Smooth muscle cell (in vitro differentiated cells): Measurements from ENCODE around the gene MSMB. TPM values are rescaled to one million over a fixed set of nuclear protein-coding genes. Genes with fewer than 3 reads are reported as not detected.

Source experiments
- DNase-seq: peaks from one replicate; lab custom pipeline; 2025; ENCODE audit not compliant: unreplicated experiment; lab: John Stamatoyannopoulos, UW
- H2AFZ ChIP-seq: fragments of 200-600 bp; sonication (generic); 2 replicates; pipeline ENCODE4 v1.6.0; 2016; ENCODE audit warnings: antibody characterized with exemption, low read depth, mild to moderate bottlenecking
- H3F3A ChIP-seq: fragments of 200-600 bp; sonication (generic); 2 replicates; pipeline ENCODE4 v1.6.0; 2017; ENCODE audit warnings: antibody characterized with exemption, low read depth
- H3K27ac ChIP-seq: fragments of 200-600 bp; sonication (generic); 2 replicates; pipeline ENCODE4 v1.5.1; 2016; ENCODE audit warnings: low read depth, mild to moderate bottlenecking
- H3K27me3 ChIP-seq: fragments of 200-600 bp; sonication (generic); 2 replicates; pipeline ENCODE4 v1.6.1; 2016; ENCODE audit warnings: low read depth, mild to moderate bottlenecking
- H3K36me3 ChIP-seq: fragments of 200-600 bp; sonication (generic); 2 replicates; pipeline ENCODE4 v1.5.1; 2016; ENCODE audit warnings: low read depth
- H3K4me1 ChIP-seq: fragments of 200-600 bp; sonication (generic); 2 replicates; pipeline ENCODE4 v1.5.1; 2016; ENCODE audit warnings: low read depth
- H3K4me2 ChIP-seq: fragments of 200-600 bp; sonication (generic); 2 replicates; pipeline ENCODE4 v1.6.0; 2016; ENCODE audit warnings: mild to moderate bottlenecking
- H3K4me3 ChIP-seq: fragments of 200-600 bp; sonication (generic); 2 replicates; pipeline ENCODE4 v1.5.1; 2016; ENCODE audit warnings: mild to moderate bottlenecking
- H3K79me2 ChIP-seq: fragments of 200-600 bp; sonication (generic); 2 replicates; pipeline ENCODE4 v1.6.0; 2016; ENCODE audit warnings: low read depth, mild to moderate bottlenecking
- H3K9ac ChIP-seq: fragments of 200-600 bp; sonication (generic); 2 replicates; pipeline ENCODE4 v1.6.0; 2016; ENCODE audit warnings: low read depth
- H3K9me3 ChIP-seq: fragments of 200-600 bp; sonication (generic); replicated peaks from 2 replicates; pipeline ENCODE4 v1.5.1; 2016; ENCODE audit warnings: low read depth
- H4K20me1 ChIP-seq: fragments of 200-600 bp; sonication (generic); 2 replicates; pipeline ENCODE4 v1.6.0; 2016; ENCODE audit warnings: low read depth
- WGBS: methylation state at CpG from one replicate; pipeline ENCODE4 v1.1.7; 2016; ENCODE audit warnings: low lambda C conversion rate; 5-methylcytosine and 5-hydroxymethylcytosine counted together
- polyA plus RNA-seq: library from polyadenylated mRNA; unstranded; fragments of >200 nt; fragmentation: Nextera tagmentation; extraction: Ambion mirVana; gene quantifications from 2 replicates; pipeline ENCODE4 v1.2.1, GENCODE V29; 2016
- total RNA-seq: library from RNA; depleted of rRNA; stranded (reverse); fragments of >200 nt; gene quantifications from 2 replicates; pipeline ENCODE4 v1.2.3, GENCODE V29; 2014
- TF ChIP-seq, protein P1 (sequence below): fragments of 200-600 bp; sonication (generic); IDR thresholded peaks from 2 replicates; pipeline ENCODE4 v1.5.1; 2017; ENCODE audit warnings: borderline replicate concordance, mild to moderate bottlenecking, antibody characterized with exemption; ENCODE audit not compliant: insufficient read depth, poor library complexity, severe bottlenecking

MSMB gene
- total and polyA plus RNA-seq, 2 experiments from 2014 or later: 0.50 TPM; not detected in 1

DNA sequence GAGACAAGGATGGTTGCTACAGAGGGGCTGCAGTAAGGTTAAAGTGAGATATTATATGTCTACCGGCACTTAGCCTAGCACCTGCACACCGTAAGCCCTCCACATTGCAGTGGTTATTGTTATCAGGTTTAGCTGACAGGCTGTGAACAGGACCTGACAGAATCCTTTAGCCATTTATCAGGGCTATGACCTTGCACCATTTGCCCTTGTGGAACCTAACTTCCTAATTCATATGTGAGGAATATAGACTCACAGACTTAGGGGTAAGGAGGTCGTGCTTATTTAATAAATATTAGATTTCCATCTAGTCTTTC lies 25.8 kb downstream of the MSMB start:
- no peaks in the 10 kb centered on the region for H3K9me3 ChIP-seq
- H3K27me3 ChIP-seq: no peaks in the 10 kb centered on the region
- peaks cover 22% of the 10 kb centered on the region for H3F3A ChIP-seq
- H4K20me1 ChIP-seq: peaks cover 95% of the 10 kb centered on the region
- H3K4me3 ChIP-seq: no peak overlapping the region
- TF ChIP-seq, protein P1, sequence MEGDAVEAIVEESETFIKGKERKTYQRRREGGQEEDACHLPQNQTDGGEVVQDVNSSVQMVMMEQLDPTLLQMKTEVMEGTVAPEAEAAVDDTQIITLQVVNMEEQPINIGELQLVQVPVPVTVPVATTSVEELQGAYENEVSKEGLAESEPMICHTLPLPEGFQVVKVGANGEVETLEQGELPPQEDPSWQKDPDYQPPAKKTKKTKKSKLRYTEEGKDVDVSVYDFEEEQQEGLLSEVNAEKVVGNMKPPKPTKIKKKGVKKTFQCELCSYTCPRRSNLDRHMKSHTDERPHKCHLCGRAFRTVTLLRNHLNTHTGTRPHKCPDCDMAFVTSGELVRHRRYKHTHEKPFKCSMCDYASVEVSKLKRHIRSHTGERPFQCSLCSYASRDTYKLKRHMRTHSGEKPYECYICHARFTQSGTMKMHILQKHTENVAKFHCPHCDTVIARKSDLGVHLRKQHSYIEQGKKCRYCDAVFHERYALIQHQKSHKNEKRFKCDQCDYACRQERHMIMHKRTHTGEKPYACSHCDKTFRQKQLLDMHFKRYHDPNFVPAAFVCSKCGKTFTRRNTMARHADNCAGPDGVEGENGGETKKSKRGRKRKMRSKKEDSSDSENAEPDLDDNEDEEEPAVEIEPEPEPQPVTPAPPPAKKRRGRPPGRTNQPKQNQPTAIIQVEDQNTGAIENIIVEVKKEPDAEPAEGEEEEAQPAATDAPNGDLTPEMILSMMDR: no peak
- H3K4me1 ChIP-seq: peaks cover 28% of the 10 kb centered on the region
- H3K4me2 ChIP-seq: peak overlapping the region; percentile 72
- H2AFZ ChIP-seq: no peak overlapping the region
- peak overlapping the region; percentile 99 for H3K27ac ChIP-seq
- 95% methylated on average over 3 of the region's 3 CpGs for WGBS
- no peak overlapping the region for H3K9ac ChIP-seq
- peaks cover 89% of the 10 kb centered on the region for H3K79me2 ChIP-seq
- DNase-seq: no peak
- H3K36me3 ChIP-seq: no peaks in the 10 kb centered on the region

DNA sequence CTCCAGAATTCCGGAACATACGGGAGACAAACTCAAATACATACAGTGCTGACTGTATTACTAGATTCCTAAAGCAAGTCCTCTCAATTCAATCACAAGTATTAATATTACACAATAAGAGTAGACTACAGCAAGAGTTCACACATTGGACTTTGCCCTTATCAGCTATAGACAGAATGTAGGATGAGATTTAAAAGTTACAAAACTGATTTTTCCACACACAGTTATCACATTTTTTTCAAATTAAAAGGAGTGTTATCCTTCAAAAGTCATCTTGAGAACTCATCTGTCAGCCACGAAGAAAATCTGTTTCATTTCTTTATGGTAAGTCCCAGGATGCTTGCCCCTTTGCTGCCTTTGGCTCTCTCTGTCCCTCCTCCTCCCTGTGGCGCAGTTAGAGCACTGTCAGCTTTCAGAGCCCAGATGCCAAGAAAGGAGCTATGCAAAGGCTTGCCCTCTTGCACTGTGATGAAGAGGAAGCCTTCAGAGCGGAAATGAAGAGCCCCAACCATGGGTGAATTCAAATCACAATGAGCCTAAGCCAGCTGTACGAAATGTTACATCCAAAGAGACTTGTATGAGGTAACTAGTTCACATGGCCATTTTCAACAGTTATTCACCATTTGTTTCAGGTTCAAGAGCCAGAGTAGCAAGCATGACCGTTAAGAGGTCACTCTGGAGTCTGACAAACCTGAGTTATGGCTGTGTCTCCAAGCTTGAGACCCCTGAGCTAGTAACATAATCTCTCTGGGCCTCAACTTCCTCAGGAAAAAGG lies 26.3 kb downstream of the MSMB start:
- peaks cover 87% of the 10 kb centered on the region for H3K79me2 ChIP-seq
- H3F3A ChIP-seq: peaks cover 19% of the 10 kb centered on the region
- H3K4me1 ChIP-seq: peaks cover 28% of the 10 kb centered on the region
- H3K4me2 ChIP-seq: peak overlapping the region; percentile 65
- peaks cover 95% of the 10 kb centered on the region for H4K20me1 ChIP-seq
- 86% methylated on average over 7 of the region's 7 CpGs for WGBS
- H2AFZ ChIP-seq: no peak overlapping the region
- no peaks in the 10 kb centered on the region for H3K27me3 ChIP-seq
- H3K27ac ChIP-seq: peak overlapping the region; percentile 99
- no peaks in the 10 kb centered on the region for H3K9me3 ChIP-seq
- H3K4me3 ChIP-seq: no peak overlapping the region
- no peak for DNase-seq
- no peak overlapping the region for H3K9ac ChIP-seq
- peaks cover 3% of the 10 kb centered on the region for H3K36me3 ChIP-seq
- TF ChIP-seq, protein P1: no peak

DNA sequence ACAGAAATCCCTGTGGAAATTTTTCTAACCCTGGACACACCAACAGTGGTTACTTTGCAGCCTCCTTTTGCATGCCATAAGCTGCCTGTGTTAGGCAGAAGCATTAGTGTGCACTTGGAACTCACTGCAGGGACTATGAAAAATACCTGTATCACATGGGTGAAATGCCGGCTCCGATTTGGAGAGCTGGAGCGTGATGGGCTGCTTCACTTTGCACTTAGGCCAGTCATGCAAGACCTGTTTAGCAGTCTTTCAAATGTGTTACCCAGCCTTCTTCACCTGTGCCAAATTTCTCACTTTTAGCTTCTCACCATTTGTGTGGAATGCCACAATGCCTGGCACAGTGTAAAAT lies 26.9 kb downstream of the MSMB start:
- 95% methylated on average over 3 of the region's 3 CpGs for WGBS
- peaks cover 9% of the 10 kb centered on the region for H3K36me3 ChIP-seq

More for the DNA sequence above, 26.9 kb downstream of the MSMB start:
- peaks cover 18% of the 10 kb centered on the region for H3F3A ChIP-seq
- peak overlapping the region; percentile 65 for H3K4me2 ChIP-seq
- peak overlapping the region; percentile 99 for H3K27ac ChIP-seq
- no peak overlapping the region for H3K9ac ChIP-seq
- H2AFZ ChIP-seq: no peak overlapping the region
- H3K4me3 ChIP-seq: no peak overlapping the region
- no peaks in the 10 kb centered on the region for H3K9me3 ChIP-seq
- peaks cover 87% of the 10 kb centered on the region for H3K79me2 ChIP-seq
- no peak for DNase-seq
- H3K4me1 ChIP-seq: peaks cover 28% of the 10 kb centered on the region
- TF ChIP-seq, protein P1: no peak
- peaks cover 95% of the 10 kb centered on the region for H4K20me1 ChIP-seq
- H3K27me3 ChIP-seq: no peaks in the 10 kb centered on the region
